Tibial artery (tissue), 4 donors: ENCODE data around the gene SAMD4A.

Experiments used
- DNase-seq, 2 donors: peaks; one replicate each; pipeline ENCODE4 v3.0.0-alpha.2; 2019
- H3K27ac ChIP-seq, 2 donors: fragments of 200-600 bp; sonication (generic) in 1 of 2; 1 replicate in 1 of 2; 2 replicates in 1 of 2; pipeline ENCODE4 v1.5.1; 2018 to 2019; ENCODE audit warnings: mild to moderate bottlenecking in 1 of 2
- H3K27me3 ChIP-seq, 2 donors: fragments of 200-600 bp; sonication (generic) in 1 of 2; one replicate each; pipeline versions ENCODE4 v1.5.1 to v1.6.0; 2016 to 2019
- H3K36me3 ChIP-seq, 3 donors: fragments of 200-600 bp; sonication (generic) in 2 of 3; one replicate each; pipeline ENCODE4 v1.5.1; 2016 to 2019; ENCODE audit warnings: mild to moderate bottlenecking in 2 of 3
- H3K4me1 ChIP-seq, 4 donors: fragments of 200-600 bp; sonication (generic) in 2 of 4; 1 replicate in 3 of 4; 2 replicates in 1 of 4; pipeline ENCODE4 v1.5.1; 2016 to 2019
- H3K4me3 ChIP-seq, 2 donors: fragments of 200-600 bp; sonication (generic) in 1 of 2; 1 replicate in 1 of 2; 2 replicates in 1 of 2; pipeline ENCODE4 v1.5.1; 2018 to 2019; ENCODE audit warnings: mild to moderate bottlenecking in 2 of 2
- H3K9me3 ChIP-seq, 3 donors: fragments of 200-600 bp; sonication (generic) in 1 of 3; one replicate each; pipeline ENCODE4 v1.5.1; 2016 to 2019
- CTCF ChIP-seq, 2 experiments: fragments of 200-600 bp in 1 of 2; fragments of 450-650 bp in 1 of 2; IDR thresholded peaks; one replicate each; pipeline ENCODE4 v1.5.1; 2017 to 2019; ENCODE audit warnings: antibody characterized with exemption in 2 of 2, mild to moderate bottlenecking in 1 of 2, moderate library complexity in 1 of 2
- intact Hi-C: fragments of 100-400 bp; cut with DNase I; formaldehyde crosslinking; loops from one replicate; pipeline ENCODE4 v1.15.0; 2023; ENCODE audit warnings: low total_unique reads

The SAMD4A gene

GRCh38 chr14:54627540-54628363, 60.8 kb downstream of the SAMD4A start:
- peak; percentile 66 to 69 for DNase-seq
- no peaks in the 10 kb centered on the region for H3K36me3 ChIP-seq
- H3K27me3 ChIP-seq: no peaks in the 10 kb centered on the region
- intact Hi-C loops: no loop called here
- H3K9me3 ChIP-seq: no peaks in the 10 kb centered on the region
- peak overlapping the region; percentile 70 to 72 for H3K27ac ChIP-seq
- peak in 1 of 2 experiments; percentile 3 for TF ChIP-seq CTCF (IDR thresholded peaks at IDR 0.05)
- peak overlapping the region; percentile 5 to 32 for H3K4me3 ChIP-seq
- H3K4me1 ChIP-seq: peaks cover 0 to 90% (median 29%) of the 10 kb centered on the region in 4 donors

- intact Hi-C loops: no loop called here
- TF ChIP-seq CTCF (IDR thresholded peaks at IDR 0.05): no peak
- H3K36me3 ChIP-seq: no peaks in the 10 kb centered on the region
- no peaks in the 10 kb centered on the region for H3K27me3 ChIP-seq
- DNase-seq: no peak
- H3K9me3 ChIP-seq: no peaks in the 10 kb centered on the region
- no peak overlapping the region for H3K4me3 ChIP-seq
- peak overlapping the region; percentile 70 to 72 for H3K27ac ChIP-seq
- peaks cover 0 to 78% (median 28%) of the 10 kb centered on the region in 4 donors for H3K4me1 ChIP-seq
Observed at GRCh38 chr14:54629183-54629582, 62.3 kb downstream of the SAMD4A start.

GRCh38 chr14:54629635-54630360, 62.9 kb downstream of the SAMD4A start:
- no peaks in the 10 kb centered on the region for H3K36me3 ChIP-seq
- intact Hi-C loops: no loop called here
- peaks cover 0 to 74% (median 28%) of the 10 kb centered on the region in 4 donors for H3K4me1 ChIP-seq
- no peaks in the 10 kb centered on the region for H3K27me3 ChIP-seq
- TF ChIP-seq CTCF (IDR thresholded peaks at IDR 0.05): no peak
- no peak for DNase-seq
- no peaks in the 10 kb centered on the region for H3K9me3 ChIP-seq
- H3K27ac ChIP-seq: peak overlapping the region; percentile 70 to 72
- H3K4me3 ChIP-seq: no peak overlapping the region

GRCh38 chr14:54631016-54631415, 64.1 kb downstream of the SAMD4A start:
- Histone ChIP-seq H3K27me3 (no peaks in the 10 kb centered on the region), H3K9me3 (no peaks in the 10 kb centered on the region), H3K36me3 (no peaks in the 10 kb centered on the region), H3K4me1 (peaks cover 0 to 73% (median 19%) of the 10 kb centered on the region in 4 donors), H3K27ac (no peak overlapping the region), H3K4me3 (no peak overlapping the region)
- no peak for DNase-seq
- no peak for TF ChIP-seq CTCF (IDR thresholded peaks at IDR 0.05)
- intact Hi-C loops: no loop called here

GRCh38 chr14:54632452-54632851, 65.5 kb downstream of the SAMD4A start:
- H3K27me3 ChIP-seq: no peaks in the 10 kb centered on the region
- DNase-seq: no peak
- no peak overlapping the region for H3K4me3 ChIP-seq
- no peak overlapping the region for H3K27ac ChIP-seq
- H3K4me1 ChIP-seq: peaks cover 0 to 65% (median 16%) of the 10 kb centered on the region in 4 donors
- TF ChIP-seq CTCF (IDR thresholded peaks at IDR 0.05): no peak
- no peaks in the 10 kb centered on the region for H3K9me3 ChIP-seq
- no peaks in the 10 kb centered on the region for H3K36me3 ChIP-seq
- intact Hi-C loops: no loop called here
